NCI-H82 (cell line): ENCODE measurements around the gene RAD23B.
"Not testable (repeated sequence)": the region's sequence is repeated elsewhere in the genome, so short reads cannot be mapped to it uniquely, and the experiment has no call there.

ENCODE experiments used
- DNase-seq: peaks from one replicate; lab custom pipeline; 2025; lab: John Stamatoyannopoulos, UW

Gene RAD23B

GRCh38 chr9:107282759-107283622 is at the start of gene RAD23B:
Gene RAD23B, plus strand, starts transcription at chr9:107283279. Its CDS starts 351 bp downstream, at chr9:107283630.
- DNase-seq, result peak; percentile 99

GRCh38 chr9:107235765-107236442 is 47.2 kb upstream of the RAD23B start:
- no peak for DNase-seq

- no peak for DNase-seq
These were observed 45.2 kb upstream of the RAD23B start for GRCh38 chr9:107237873-107238272.

GRCh38 chr9:107239474-107239873 is 43.6 kb upstream of the RAD23B start:
- peak; percentile 10 for DNase-seq

DNA sequence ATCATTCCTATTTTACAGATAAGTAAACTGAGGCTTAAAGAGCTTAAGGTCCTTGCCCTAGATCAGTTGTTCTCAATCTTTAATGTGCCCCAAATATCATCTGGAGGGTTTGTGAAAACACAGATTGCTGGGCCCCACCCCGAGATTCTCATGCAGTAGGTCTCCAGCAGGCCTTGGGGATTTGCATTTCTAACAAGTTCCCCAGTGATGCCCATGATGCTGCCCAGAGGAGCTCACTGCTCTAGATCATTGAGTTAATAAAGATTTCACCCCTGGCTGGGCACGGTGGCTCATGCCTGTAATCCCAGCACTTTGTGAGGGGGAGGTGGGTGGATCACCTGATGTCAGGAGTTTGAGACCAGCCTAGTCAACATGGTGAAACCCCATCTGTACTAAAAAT is 42.8 kb upstream of the RAD23B start:
- DNase-seq, result peak; percentile 7

DNA sequence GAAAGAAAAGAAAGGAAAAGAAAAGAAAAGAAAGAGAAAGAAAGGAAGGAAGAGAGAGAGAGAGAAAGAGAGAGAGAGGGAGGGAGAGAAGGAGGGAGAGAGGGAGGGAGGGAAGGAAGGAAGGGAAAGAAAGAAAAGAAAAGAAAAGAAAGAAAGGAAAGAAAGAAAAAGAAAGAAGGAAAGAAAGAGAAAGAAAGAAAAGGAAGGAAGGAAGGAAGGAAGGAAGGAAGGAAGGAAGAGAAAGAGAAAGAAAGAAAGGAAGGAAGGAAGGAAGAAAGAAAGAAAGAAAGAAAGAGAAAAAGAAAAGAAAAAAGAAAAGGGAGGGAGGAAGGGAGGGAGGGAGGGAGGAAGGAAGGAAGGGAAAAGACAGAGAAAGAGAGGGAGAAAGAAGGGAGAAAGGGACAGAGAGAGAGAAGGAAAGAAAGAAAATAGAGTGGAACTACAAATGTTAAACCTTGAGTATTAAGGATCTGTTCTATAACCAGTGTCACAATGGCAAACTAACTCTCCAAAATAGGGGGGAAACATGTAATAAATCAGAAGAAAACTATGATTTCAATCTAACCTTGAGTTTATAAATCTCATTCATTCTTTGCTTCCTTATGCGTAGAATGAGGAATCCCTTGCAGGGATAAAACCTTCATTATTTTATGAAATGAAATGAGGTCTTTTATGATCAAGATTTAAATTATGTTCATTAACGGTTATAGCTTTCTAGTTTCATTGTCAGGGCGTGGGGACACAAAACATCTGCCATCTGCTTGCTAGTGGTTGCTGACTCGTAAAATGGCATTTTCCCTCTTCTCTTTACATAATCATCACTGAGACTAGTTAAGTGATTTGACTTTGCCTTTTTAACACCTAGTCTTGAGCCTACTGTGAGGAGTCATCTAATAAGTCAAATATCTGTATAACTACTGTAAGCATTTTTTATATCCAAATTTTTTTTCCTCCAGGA is 40.7 kb upstream of the RAD23B start:
- peak; percentile 22 for DNase-seq

DNA sequence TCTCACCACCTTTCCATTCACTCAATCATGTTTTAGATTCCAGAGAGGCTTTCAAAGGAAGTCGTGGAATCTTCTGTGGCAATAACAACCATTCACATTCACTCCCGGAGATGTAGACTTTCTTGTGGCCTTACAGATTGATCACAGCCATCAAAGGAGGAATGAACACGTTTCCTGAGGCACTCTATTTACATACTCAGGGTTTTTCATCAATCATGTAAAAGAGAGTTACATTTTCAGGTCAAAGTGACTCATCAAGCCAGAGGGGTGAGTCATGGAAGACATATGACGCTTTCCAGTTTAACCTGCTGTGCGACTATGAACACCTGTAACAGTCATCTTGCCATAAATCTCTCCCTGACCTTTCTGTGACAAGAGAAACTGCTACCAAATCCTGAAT is 39.3 kb upstream of the RAD23B start:
- DNase-seq, result no peak

DNA sequence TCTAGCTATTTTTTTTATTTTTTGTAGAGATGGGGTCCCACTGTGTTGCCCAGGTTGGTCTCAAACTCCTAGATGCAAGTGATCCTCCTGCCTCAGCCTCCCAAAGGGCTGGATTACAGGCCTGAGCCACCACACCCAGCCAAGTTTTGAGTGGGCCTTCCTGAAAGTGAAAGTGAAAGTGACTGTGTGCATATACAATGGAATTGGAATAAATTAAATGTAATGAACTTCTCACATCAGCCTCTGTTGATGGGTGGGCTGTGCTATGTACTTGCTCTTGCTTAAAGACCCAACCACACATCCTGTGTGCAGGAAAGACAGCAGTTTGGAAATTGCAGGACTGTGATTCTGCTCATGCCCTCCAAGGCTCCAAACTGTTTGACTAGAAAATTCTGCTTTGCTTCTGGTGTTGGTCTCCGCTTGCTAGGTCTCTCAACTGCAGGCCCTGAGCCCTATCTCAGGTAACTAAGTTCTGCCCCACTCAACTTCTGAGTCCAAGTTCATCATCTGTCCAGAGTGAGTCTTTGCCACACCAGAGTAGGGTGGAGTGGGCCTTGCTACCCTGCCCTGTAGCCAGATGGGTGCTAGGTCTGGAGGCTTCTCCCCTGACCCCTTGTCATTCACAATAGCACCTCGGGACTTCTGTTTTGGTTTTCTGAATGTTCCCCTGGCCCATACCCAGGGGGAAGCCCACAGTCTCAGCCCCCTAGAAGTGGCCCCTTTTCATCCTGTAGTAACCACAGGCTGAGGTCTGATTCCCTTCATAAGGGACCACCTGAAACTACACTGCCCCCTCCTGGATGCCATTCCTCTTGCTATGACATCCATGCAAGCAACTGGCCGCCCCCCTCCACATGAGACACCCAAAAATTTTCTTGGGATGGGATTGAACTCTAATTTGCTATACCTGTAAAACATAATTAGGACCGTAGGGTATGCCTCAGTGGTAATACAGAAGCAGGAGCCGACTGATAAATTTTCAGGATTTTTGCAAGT is 36.5 kb upstream of the RAD23B start:
- DNase-seq, result peak; percentile 78

GRCh38 chr9:107248714-107249113 is 34.4 kb upstream of the RAD23B start:
- no peak for DNase-seq

GRCh38 chr9:107249131-107249533 is 33.9 kb upstream of the RAD23B start:
- DNase-seq, result no peak

DNA sequence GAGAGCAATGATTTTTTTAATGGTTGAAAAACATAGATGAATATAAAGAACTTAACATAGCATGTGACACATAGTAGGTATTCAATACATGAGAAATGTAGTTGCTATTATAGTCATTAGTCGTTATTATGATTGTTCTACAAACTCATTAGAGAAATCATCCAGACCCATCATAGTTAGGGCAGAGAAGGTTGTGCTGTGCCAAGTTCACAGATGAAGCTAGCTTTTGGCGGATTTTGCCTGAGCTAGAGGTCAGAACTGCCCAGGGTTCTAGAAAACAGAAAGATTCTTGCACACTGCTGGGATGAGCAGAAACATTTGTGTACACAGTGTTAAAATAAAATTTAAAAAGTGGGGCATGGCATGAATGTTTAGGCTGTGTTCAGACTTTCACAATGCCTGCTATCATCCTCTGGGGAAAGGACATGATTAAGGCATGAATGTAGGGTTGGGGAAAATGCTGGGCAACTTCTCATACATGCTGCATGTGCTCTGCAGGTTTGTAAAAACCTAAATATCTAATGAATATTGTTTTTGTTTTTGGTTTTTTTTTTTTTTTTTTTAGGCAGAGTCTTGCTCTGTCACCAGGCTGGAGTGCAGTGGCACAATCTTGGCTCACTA is 33.3 kb upstream of the RAD23B start:
- DNase-seq, result no peak

GRCh38 chr9:107251756-107252322 is 31.2 kb upstream of the RAD23B start:
- DNase-seq, result no peak

DNA sequence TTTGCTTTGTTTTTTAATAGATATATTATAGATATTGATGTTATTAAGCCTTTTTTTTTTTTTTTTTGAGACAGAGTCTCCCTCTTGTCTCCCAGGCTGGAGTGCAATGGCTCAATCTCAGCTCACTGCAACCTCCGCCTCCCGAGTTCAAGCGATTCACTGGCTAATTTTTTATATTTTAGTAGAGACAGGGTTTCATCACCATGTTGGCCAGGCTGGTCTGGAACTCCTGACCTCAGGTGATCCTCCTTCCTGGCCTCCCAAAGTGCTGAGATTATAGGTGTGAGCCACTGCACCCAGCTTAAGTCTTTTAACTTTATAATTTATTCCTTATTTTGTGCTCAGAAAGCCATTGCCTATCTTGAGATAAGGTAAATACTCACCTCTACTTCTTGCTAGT is 24.2 kb upstream of the RAD23B start:
- no peak for DNase-seq

GRCh38 chr9:107259751-107260313 is 23.2 kb upstream of the RAD23B start:
- DNase-seq, result not testable (repeated sequence)

GRCh38 chr9:107260437-107261081 is 22.5 kb upstream of the RAD23B start:
- DNase-seq, result peak; percentile 8

DNA sequence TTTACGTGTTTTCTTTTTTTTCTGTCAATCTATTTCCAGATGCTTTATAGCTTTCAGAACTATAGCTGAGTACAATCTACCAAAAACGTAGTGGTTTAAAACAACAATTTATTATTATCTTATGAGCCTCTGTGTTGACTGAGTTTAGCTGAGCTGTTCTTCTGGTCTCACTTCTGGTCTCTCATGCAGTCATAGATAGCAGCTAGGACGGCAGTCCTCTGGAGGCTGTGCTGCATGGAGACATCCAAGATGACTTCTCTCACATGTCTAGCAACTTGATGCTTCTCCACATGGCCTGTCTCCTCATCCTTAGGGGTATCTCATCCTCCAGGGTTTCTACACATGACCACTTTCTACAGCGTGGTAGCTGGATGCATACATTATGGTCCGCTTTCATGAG is 22.0 kb upstream of the RAD23B start:
- DNase-seq, result no peak

GRCh38 chr9:107263289-107263688 is 19.8 kb upstream of the RAD23B start:
- DNase-seq, result no peak

DNA sequence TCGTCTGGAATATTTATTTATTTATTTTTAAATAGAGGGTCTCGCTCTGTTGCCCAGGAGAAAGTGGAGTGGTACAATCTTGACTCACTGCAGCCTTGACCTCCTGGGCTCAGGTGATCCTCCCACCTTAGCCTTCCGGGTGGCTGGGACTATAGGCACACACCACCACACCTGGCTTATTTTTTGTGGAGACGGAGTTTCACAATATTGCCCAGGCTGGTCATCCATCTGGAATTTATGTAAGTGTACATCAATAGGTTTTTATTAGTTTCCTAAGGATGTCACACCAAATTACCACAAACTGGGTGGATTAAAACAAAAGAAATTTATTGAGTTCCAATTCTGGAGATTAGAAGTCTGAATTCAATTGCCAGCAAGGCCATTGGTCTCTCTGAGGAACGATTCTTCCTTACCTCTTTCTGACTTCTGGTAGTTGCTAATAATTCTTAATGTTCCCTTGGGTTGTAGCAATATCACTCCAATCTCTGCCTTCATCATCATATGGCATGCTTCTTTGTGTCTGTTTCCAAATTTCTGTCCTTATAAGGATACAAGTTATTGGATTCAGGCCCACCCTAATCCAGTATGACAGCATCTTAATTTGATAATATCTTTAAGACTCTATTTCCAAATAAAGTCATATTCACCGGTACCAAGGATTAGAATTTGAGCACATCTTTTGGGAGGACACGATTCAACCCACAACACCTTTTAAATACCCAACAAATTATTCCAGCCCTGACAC is 16.3 kb upstream of the RAD23B start:
- DNase-seq, result no peak

DNA sequence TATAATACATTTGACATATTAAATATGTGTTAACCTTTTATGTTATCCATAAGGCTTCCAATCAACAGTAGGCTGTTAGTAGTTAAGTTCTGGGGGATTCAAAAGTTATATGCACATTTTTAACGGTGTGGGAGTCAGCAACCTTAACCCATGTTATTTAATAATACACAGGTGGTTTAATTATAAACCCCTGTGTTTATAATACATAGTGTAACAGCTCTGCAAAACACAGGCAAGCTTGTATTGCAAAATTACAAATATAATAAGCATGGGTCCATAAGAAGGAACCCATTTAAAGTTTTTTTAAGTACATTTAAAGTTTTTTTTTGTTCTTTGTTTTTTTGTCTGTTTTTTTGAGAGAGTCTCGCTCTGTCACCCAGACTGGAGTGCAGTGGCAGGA is 14.5 kb upstream of the RAD23B start:
- DNase-seq, result no peak
